HK-2 (cell line): ENCODE results near the gene PRICKLE3.

Experiments used
- DNase-seq: peaks from one replicate; pipeline ENCODE4 v3.0.0-alpha.2; 2018; ENCODE audit not compliant: unreplicated experiment

The PRICKLE3 gene

GRCh38 chrX:49186125-49187027 is at the start of gene PRICKLE3:
TSS of gene PRICKLE3 (minus strand) at chrX:49186373. CDS start at chrX:49186297, 76 bp downstream.
- peak; percentile 80 for DNase-seq

- no peak for DNase-seq
Observed at GRCh38 chrX:49233887-49234555, 47.8 kb upstream of the PRICKLE3 start.

DNA sequence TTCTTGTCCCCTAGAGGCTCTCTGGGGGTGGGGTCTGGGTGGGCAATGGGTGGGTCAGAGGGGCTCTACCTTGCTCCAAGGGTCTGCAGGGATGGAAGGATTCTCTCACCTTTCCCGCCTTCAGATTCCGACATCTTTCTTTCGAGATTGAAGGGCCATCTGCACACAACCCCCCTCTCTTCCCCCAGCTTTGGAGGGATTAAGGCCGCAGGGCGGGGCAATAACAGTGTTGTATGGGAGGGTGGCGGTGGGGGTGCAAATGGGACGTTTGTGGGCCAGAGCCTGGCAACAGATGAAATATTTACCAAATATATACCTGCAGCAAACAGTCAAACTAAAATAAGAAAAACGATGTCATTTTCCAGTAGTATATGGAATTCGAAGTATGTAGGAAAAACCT is 47.0 kb upstream of the PRICKLE3 start, which contains the start of gene CACNA1F:
Gene CACNA1F (minus strand): TSS at position 165 of the 400 bp plus-strand sequence. CDS start 31 bp downstream, at position 134.
- no peak for DNase-seq

GRCh38 chrX:49232525-49232924 is 46.4 kb upstream of the PRICKLE3 start:
- DNase-seq = no peak

- DNase-seq = no peak
Observed at GRCh38 chrX:49231333-49232000, 45.3 kb upstream of the PRICKLE3 start.

DNA sequence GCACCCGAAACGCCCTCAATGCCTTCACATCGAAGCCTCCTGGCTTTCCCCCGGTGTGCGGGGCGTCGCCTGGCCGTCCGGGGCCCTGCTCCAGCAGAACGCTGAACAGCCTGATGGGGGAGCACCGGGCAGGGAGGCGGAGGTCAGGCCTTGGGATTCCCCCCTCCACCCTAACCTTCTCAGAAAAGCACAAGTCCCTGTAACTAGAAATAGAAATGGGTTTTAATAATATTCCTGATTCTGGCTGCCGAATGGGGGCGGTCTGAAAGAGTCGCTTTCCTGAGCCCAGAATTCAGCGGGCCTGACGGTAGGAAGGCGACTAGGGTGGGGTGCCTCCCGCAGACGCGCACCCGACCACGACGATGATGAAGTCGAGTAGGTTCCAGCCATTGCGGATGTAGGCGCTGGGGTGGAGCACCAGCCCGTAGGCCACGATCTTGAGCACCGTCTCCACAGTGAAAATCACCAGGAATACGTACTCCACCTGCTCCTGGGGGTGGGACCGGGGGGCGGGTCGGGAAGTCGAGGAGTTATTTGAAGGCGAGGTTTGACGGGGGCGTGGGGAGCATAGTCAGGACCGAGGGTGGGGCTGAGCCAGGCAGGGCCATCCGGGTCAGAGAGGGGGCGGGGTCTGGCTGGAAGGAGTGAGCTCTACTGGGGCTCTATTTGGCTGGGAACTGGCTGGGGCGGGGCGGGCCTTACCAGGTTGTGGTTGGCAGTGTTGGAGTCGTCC is 44.5 kb upstream of the PRICKLE3 start:
- no peak for DNase-seq

DNA sequence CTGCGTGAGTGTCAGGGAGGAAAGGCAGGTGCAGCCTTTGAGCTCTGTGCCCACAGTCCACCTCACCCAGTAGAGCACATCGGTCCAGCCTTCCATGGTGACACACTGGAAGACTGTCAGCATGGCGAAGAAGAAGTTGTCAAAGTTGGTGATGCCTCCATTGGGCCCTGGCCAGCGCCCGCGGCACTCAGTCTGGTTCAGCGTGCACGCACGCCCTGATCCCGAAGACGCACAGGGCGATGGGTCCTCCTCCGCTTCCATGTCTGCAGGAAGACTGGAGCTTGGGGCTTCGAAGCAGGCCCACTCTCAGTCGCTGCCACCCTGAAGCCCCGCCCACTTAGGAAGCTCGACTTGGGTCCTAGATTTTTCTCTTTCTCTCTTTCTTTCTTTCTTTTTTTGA is 42.0 kb upstream of the PRICKLE3 start:
- DNase-seq = no peak

GRCh38 chrX:49227726-49228125 is 41.6 kb upstream of the PRICKLE3 start:
- no peak for DNase-seq

- no peak for DNase-seq
Observed at GRCh38 chrX:49226946-49227345, 40.8 kb upstream of the PRICKLE3 start.

- DNase-seq = no peak
Observed at GRCh38 chrX:49225858-49226257, 39.7 kb upstream of the PRICKLE3 start.

DNA sequence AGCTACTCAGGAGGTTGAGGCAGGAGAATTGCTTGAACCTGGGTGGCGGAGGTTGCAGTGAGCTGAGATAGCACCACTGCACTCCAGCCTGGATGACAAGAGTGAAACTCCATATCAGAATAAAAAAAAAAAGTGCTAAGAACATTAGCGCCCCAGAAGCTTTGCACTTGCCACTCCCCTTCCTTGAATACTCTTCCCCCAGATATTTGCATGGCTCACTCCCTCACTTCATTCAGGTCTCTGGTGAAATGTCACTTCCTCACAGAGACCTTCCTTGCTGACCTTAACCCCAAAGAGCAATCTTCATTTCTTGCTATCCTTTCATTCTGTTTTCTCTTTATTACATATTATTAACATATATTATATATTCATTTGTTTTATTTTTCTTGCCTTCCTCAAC is 35.7 kb upstream of the PRICKLE3 start:
- no peak for DNase-seq

GRCh38 chrX:49220100-49220499 is 33.9 kb upstream of the PRICKLE3 start:
- no peak for DNase-seq

- no peak for DNase-seq
Observed at GRCh38 chrX:49214996-49215526, 28.9 kb upstream of the PRICKLE3 start.

DNA sequence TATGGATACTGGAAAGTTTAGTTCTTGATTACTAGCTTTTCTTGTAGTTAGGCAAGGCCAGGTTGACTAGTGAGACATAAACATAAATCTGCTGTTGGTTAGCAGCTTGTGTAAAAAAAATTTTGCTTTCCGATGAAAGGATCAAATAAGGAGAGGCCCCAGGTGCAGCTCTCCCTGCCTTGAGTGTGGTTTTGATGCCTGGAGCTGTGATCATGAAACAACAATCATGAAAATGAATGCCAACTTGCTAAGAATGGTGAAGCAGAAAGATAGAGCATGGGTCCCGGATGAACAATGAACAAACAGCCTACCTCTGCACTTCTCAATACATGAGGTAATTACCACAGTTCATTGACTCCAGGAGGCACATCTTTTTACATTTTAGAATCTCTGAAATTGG is 28.2 kb upstream of the PRICKLE3 start:
- DNase-seq = no peak

DNA sequence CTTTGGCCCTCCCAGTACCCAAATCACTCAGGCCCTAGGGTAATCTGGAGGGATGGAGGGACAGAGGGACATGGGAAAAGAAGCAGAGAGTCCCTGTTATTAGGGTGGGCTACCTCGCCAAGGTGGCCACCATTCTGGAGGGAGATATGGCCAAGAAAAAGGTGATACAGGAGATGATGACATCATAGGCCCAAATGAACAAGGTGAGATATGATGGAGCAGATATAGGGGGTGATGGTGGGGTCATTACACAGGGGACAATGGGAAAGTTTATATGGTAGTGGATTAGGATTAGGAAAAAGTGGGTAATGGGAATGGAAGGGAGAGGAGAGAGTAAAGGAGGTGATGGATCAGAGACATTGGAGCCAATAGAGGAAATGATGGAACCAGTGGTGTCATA is 26.7 kb upstream of the PRICKLE3 start:
- DNase-seq = no peak

- no peak for DNase-seq
Observed at GRCh38 chrX:49212209-49212608, 26.0 kb upstream of the PRICKLE3 start.

DNA sequence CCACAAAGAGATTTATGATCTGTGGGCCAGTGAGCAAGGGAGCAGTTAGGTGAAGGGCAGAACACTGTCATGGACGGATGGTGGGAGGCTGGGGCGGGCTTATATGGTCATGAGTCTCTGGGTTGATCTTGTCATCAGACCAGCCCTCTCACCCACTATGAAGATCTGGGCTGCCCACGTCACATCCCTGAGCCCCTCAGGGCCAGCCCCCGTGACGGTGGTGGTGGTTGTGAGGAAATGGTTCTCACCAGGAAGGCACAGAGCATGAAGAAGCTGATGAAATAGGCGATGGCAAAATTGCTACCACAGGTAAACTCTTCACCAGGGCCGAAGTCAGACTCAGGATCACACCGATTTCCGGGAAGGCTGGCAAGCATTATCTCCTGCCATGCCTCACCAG is 24.9 kb upstream of the PRICKLE3 start:
- DNase-seq = no peak

DNA sequence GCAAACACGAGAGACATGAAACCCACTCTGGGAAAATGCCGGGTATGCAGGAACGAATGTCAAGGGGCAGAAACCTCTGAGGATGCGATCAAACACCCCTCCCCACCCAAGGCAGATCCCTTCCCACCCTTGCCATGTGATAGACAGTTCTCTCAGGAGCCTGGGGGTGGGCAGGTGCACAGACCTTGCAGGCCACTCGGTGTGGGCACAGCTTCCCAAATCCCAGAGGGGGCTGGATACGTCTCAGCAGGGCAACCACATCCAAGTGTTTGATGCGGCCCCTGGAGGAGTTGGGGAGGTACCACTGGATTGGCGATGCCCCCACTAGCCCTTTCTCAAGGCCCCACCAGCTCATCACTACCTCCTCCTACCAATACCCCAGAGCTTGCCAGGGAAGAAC is 24.2 kb upstream of the PRICKLE3 start:
- no peak for DNase-seq

GRCh38 chrX:49209434-49210251 is 23.5 kb upstream of the PRICKLE3 start:
- DNase-seq = no peak

DNA sequence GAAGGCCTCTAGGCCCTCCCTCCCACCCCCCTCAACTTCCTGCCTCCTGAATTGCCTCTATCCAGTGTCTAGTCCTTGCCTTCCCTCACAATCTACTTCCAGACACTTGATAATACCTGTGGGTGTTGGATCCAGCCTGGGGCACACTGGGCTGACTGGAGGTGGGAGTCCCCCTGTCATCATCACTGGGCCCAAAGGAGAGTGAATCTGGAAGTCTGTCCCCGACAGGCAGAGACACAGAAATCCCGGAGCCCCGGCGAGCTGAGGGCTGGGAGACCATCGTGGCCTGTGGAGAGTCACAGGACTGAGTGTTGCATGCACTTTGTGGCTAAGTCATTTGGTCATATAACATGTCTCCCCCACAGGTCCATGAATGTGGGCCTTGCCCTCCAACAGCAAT is 22.2 kb upstream of the PRICKLE3 start:
- DNase-seq = no peak

GRCh38 chrX:49206543-49206942 is 20.4 kb upstream of the PRICKLE3 start:
- DNase-seq = no peak
